ENCODE results near the gene DUSP1. TPM values are rescaled to one million over a fixed set of nuclear protein-coding genes. Genes with fewer than 3 reads are reported as not detected.
"Not testable (repeated sequence)": the region's sequence is repeated elsewhere in the genome, so short reads cannot be mapped to it uniquely, and the experiment has no call there.

DUSP1 gene
- total and polyA plus RNA-seq, 3 donors from 2014 or later, result 86.2 to 172 (median 159) TPM

- WGBS, 2 donors, result 74% methylated on average over 5 of the region's 5 CpGs
- no peak for DNase-seq
- H3K27ac ChIP-seq, result peak overlapping the region in 1 of 2 donors; percentile 91
- TF ChIP-seq CTCF (IDR thresholded peaks at IDR 0.05) (no peak), POLR2A (IDR thresholded peaks at IDR 0.05) (no peak)
- peaks cover 25% of the 10 kb centered on the region for H3K4me1 ChIP-seq
- intact Hi-C loops (cut with DNase I; ENCODE audit: low total_unique reads), result loop anchor here (10.0 kb wide), 1 partner anchor 84 kb away; no protein-coding TSS in a partner anchor
- no peak overlapping the region for H3K4me3 ChIP-seq
- H3K27me3 ChIP-seq, result no peaks in the 10 kb centered on the region
- H3K36me3 ChIP-seq (ENCODE audit: low read depth, missing control alignments), result no peaks in the 10 kb centered on the region
- no peaks in the 10 kb centered on the region for H3K9me3 ChIP-seq
These were observed 19.5 kb upstream of the DUSP1 start for GRCh38 chr5:172790496-172790889.

- intact Hi-C loops (cut with DNase I; ENCODE audit: low total_unique reads), result loop anchor here (10.0 kb wide), 1 partner anchor 85 kb away; no protein-coding TSS in a partner anchor
- WGBS, 2 donors, result 51 to 53% methylated on average over 9 of the region's 9 CpGs
- H3K27me3 ChIP-seq, result no peaks in the 10 kb centered on the region
- H3K4me3 ChIP-seq, result no peak overlapping the region
- no peak for TF ChIP-seq CTCF (IDR thresholded peaks at IDR 0.05)
- no peak for TF ChIP-seq POLR2A (IDR thresholded peaks at IDR 0.05)
- H3K9me3 ChIP-seq, result no peaks in the 10 kb centered on the region
- H3K36me3 ChIP-seq (ENCODE audit: low read depth, missing control alignments), result no peaks in the 10 kb centered on the region
- H3K27ac ChIP-seq, result peak overlapping the region; percentile 69 to 91
- peaks cover 25% of the 10 kb centered on the region for H3K4me1 ChIP-seq
- DNase-seq, result peak; percentile 78
These were observed 18.9 kb upstream of the DUSP1 start for GRCh38 chr5:172789687-172790495.

GRCh38 chr5:172788771-172789686 lies 18.0 kb upstream of the DUSP1 start:
- intact Hi-C loops (cut with DNase I; ENCODE audit: low total_unique reads), result no loop called here
- peak; percentile 83 for DNase-seq
- H3K36me3 ChIP-seq (ENCODE audit: low read depth, missing control alignments), result no peaks in the 10 kb centered on the region
- H3K9me3 ChIP-seq, result no peaks in the 10 kb centered on the region
- peak overlapping the region; percentile 69 to 91 for H3K27ac ChIP-seq
- 45% methylated on average over 19 to 21 of the region's 21 CpGs for WGBS, 2 donors
- H3K27me3 ChIP-seq, result no peaks in the 10 kb centered on the region
- peaks cover 20% of the 10 kb centered on the region for H3K4me1 ChIP-seq
- TF ChIP-seq POLR2A (IDR thresholded peaks at IDR 0.05) (no peak), CTCF (IDR thresholded peaks at IDR 0.05) (no peak)
- no peak overlapping the region for H3K4me3 ChIP-seq

- intact Hi-C loops (cut with DNase I; ENCODE audit: low total_unique reads); H3K27me3 ChIP-seq; DNase-seq; H3K4me3 ChIP-seq; H3K27ac ChIP-seq; H3K36me3 ChIP-seq (ENCODE audit: low read depth, missing control alignments); H3K9me3 ChIP-seq: not testable (repeated sequence)
- peaks cover 20% of the 10 kb centered on the region for H3K4me1 ChIP-seq
- WGBS, 2 donors, result 93 to 95% methylated on average over 3 of the region's 3 CpGs
These were observed 16.5 kb upstream of the DUSP1 start for GRCh38 chr5:172787538-172787937.

All from testis (tissue), 3 donors.